ENCODE data around the gene KIF26B.
A peak's percentile ranks its signal among the peaks of the same experiment; 100 is the strongest.

KIF26B gene

GRCh38 chr1:245516284-245516759 is 361.5 kb downstream of the KIF26B start:
- no peak overlapping the region for H3K4me3 ChIP-seq (replicated peaks in 1 of 2; ENCODE audit: low read depth in 2 of 2, low read length in 2 of 2)
- peak; percentile 9 for TF ChIP-seq CTCF (IDR thresholded peaks at IDR 0.05; ENCODE audit: low read depth, low read length)
- DNase-seq (ENCODE audit: low read depth in 2 of 2): peak; percentile 23 to 25

GRCh38 chr1:245520611-245521010 is 365.8 kb downstream of the KIF26B start:
- DNase-seq (ENCODE audit: low read depth in 2 of 2): no peak
- TF ChIP-seq CTCF (IDR thresholded peaks at IDR 0.05; ENCODE audit: low read depth, low read length): no peak
- H3K4me3 ChIP-seq (replicated peaks in 1 of 2; ENCODE audit: low read depth in 2 of 2, low read length in 2 of 2): no peak overlapping the region

GRCh38 chr1:245526141-245526540 is 371.4 kb downstream of the KIF26B start:
- no peak for TF ChIP-seq CTCF (IDR thresholded peaks at IDR 0.05; ENCODE audit: low read depth, low read length)
- no peak for DNase-seq (ENCODE audit: low read depth in 2 of 2)
- H3K4me3 ChIP-seq (replicated peaks in 1 of 2; ENCODE audit: low read depth in 2 of 2, low read length in 2 of 2): no peak overlapping the region

- H3K4me3 ChIP-seq (replicated peaks in 1 of 2; ENCODE audit: low read depth in 2 of 2, low read length in 2 of 2): no peak overlapping the region
- no peak for TF ChIP-seq CTCF (IDR thresholded peaks at IDR 0.05; ENCODE audit: low read depth, low read length)
- DNase-seq (ENCODE audit: low read depth in 2 of 2): no peak
Measured at GRCh38 chr1:245528258-245528635, 373.5 kb downstream of the KIF26B start.

GRCh38 chr1:245530937-245531336 is 376.2 kb downstream of the KIF26B start:
- H3K4me3 ChIP-seq (replicated peaks in 1 of 2; ENCODE audit: low read depth in 2 of 2, low read length in 2 of 2): no peak overlapping the region
- TF ChIP-seq CTCF (IDR thresholded peaks at IDR 0.05; ENCODE audit: low read depth, low read length): no peak

GRCh38 chr1:245537992-245538391 is 383.2 kb downstream of the KIF26B start:
- DNase-seq (ENCODE audit: low read depth in 2 of 2): peak; percentile 62 to 67
- no peak for TF ChIP-seq CTCF (IDR thresholded peaks at IDR 0.05; ENCODE audit: low read depth, low read length)
- H3K4me3 ChIP-seq (replicated peaks in 1 of 2; ENCODE audit: low read depth in 2 of 2, low read length in 2 of 2): no peak overlapping the region

More at GRCh38 chr1:245530937-245531336, 376.2 kb downstream of the KIF26B start:
- DNase-seq (ENCODE audit: low read depth in 2 of 2): no peak

- peak in 1 of 2 donors; percentile 8 for DNase-seq (ENCODE audit: low read depth in 2 of 2)
- TF ChIP-seq CTCF (IDR thresholded peaks at IDR 0.05; ENCODE audit: low read depth, low read length): no peak
- H3K4me3 ChIP-seq (replicated peaks in 1 of 2; ENCODE audit: low read depth in 2 of 2, low read length in 2 of 2): no peak overlapping the region
Measured at GRCh38 chr1:245538671-245539070, 383.9 kb downstream of the KIF26B start.
